Naive B cell (primary cell): ENCODE data around the gene OR5AP2. TPM values are rescaled to one million over a fixed set of nuclear protein-coding genes. Genes with fewer than 3 reads are reported as not detected.

Experiments
- polyA plus RNA-seq, 6 donors: library from polyadenylated mRNA; unstranded; fragments of 300-500 nt; fragmentation: Illumina TruSeq; gene quantifications; one replicate each; pipeline ENCODE4 v1.2.3, GENCODE V29; 2021; ENCODE audit warnings: low read depth in 6 of 6

The OR5AP2 gene
- polyA plus RNA-seq, 6 donors from 2014 or later: not detected

Other genes with a start within 250 kb of the OR5AP2 start
- gene OR5AL1, start 229.7 kb downstream of the OR5AP2 start, polyA plus RNA-seq: not detected
- gene OR5M3, start 169.1 kb downstream of the OR5AP2 start, polyA plus RNA-seq: not detected
- not detected for gene OR5M8, start 151.1 kb downstream of the OR5AP2 start, polyA plus RNA-seq
- not detected for gene OR5M11, start 99.2 kb downstream of the OR5AP2 start, polyA plus RNA-seq
- gene OR5M10, start 64.7 kb downstream of the OR5AP2 start, polyA plus RNA-seq: not detected
- not detected for gene OR5M1, start 27.6 kb downstream of the OR5AP2 start, polyA plus RNA-seq
- not detected for gene OR5AR1, start 21.2 kb upstream of the OR5AP2 start, polyA plus RNA-seq
- gene OR9G1, start 56.7 kb upstream of the OR5AP2 start, polyA plus RNA-seq: not detected
- not detected for gene OR9G4, start 106.3 kb upstream of the OR5AP2 start, polyA plus RNA-seq